AG08396 (cell line): ENCODE measurements around the gene APBB1IP.
"Not testable (repeated sequence)": the region's sequence is repeated elsewhere in the genome, so short reads cannot be mapped to it uniquely, and the experiment has no call there.

Experiments
- DNase-seq: peaks from one replicate; pipeline ENCODE4 v3.0.0; 2012; ENCODE audit warnings: low spot score, mixed read lengths

The APBB1IP gene

GRCh38 chr10:26437637-26438461 lies at the start of gene APBB1IP:
Gene APBB1IP, plus strand, starts transcription at chr10:26438341. Its CDS starts 53,986 bp downstream, at chr10:26492327.
- DNase-seq, result peak; percentile 42

- DNase-seq, result no peak
Observed at GRCh38 chr10:26389533-26389932, 48.6 kb upstream of the APBB1IP start.

GRCh38 chr10:26391701-26392695 lies 46.1 kb upstream of the APBB1IP start:
- DNase-seq, result no peak

- DNase-seq, result not testable (repeated sequence)
Observed at GRCh38 chr10:26398353-26398752, 39.8 kb upstream of the APBB1IP start.

GRCh38 chr10:26407406-26407969 lies 30.7 kb upstream of the APBB1IP start:
- DNase-seq, result peak; percentile 30

GRCh38 chr10:26408858-26409494 lies 29.2 kb upstream of the APBB1IP start:
- no peak for DNase-seq

- no peak for DNase-seq
Observed at GRCh38 chr10:26410356-26410755, 27.8 kb upstream of the APBB1IP start.

- DNase-seq, result no peak
Observed at GRCh38 chr10:26412932-26413331, 25.2 kb upstream of the APBB1IP start.

- no peak for DNase-seq
Observed at GRCh38 chr10:26413375-26413774, 24.8 kb upstream of the APBB1IP start.

- no peak for DNase-seq
Observed at GRCh38 chr10:26417136-26417535, 21.0 kb upstream of the APBB1IP start.

GRCh38 chr10:26422977-26423376 lies 15.2 kb upstream of the APBB1IP start:
- DNase-seq, result no peak

- DNase-seq, result no peak
Observed at GRCh38 chr10:26423722-26424121, 14.4 kb upstream of the APBB1IP start.

- DNase-seq, result no peak
Observed at GRCh38 chr10:26430641-26431163, 7.4 kb upstream of the APBB1IP start.

GRCh38 chr10:26432938-26433337 lies 5.2 kb upstream of the APBB1IP start:
- no peak for DNase-seq

- DNase-seq, result no peak
Observed at GRCh38 chr10:26435852-26436251, 2.3 kb upstream of the APBB1IP start.

- no peak for DNase-seq
Observed at GRCh38 chr10:26436848-26437247, 1.3 kb upstream of the APBB1IP start.

- no peak for DNase-seq
Observed at GRCh38 chr10:26438534-26439341, 597 bp downstream of the APBB1IP start.

GRCh38 chr10:26439406-26440087 lies 1.4 kb downstream of the APBB1IP start:
- DNase-seq, result no peak

GRCh38 chr10:26440088-26440470 lies 1.9 kb downstream of the APBB1IP start:
- DNase-seq, result no peak
